PC-3 (cell line): ENCODE results near the gene RAB37. TPM values are rescaled to one million over a fixed set of nuclear protein-coding genes. Genes with fewer than 3 reads are reported as not detected.
A peak's percentile ranks its signal among the peaks of the same experiment; 100 is the strongest.

Source experiments
- ATAC-seq: fragments of 200-7000 bp; cut with Tn5 transposase; 2 replicates; pipeline ENCODE4 v1.9.1; 2020; ENCODE audit warnings: mild to moderate bottlenecking, moderate library complexity
- BruUV-seq: library from RNA; stranded (reverse); fragments of 400-500 nt; replicated peaks from 2 replicates; lab custom pipeline; 2021; lab: Mats Ljungman, UMichigan
- CTCF ChIA-PET: fragments of 300-600 bp; sonication (Branson Sonifier 250); formaldehyde crosslinking; loops from one replicate; lab custom pipeline; 2022; ENCODE audit warnings: antibody characterized with exemption; lab: Charles Lee
- POLR2A ChIA-PET: fragments of 300-600 bp; sonication (Branson Sonifier 250); formaldehyde crosslinking; loops from one replicate; lab custom pipeline; 2022; ENCODE audit warnings: antibody characterized with exemption; ENCODE audit not compliant: unreplicated experiment; lab: Charles Lee
- DNase-seq: peaks from one replicate; pipeline ENCODE4 v3.0.0-alpha.2; 2015
- H2AFZ ChIP-seq: fragments of 300-600 bp; sonication (generic); 2 replicates; pipeline ENCODE4 v1.6.0; 2016; ENCODE audit warnings: antibody characterized with exemption, low read length
- H3F3A ChIP-seq: fragments of 300-600 bp; sonication (generic); one replicate; pipeline ENCODE4 v1.6.0; 2017; ENCODE audit warnings: antibody characterized with exemption, low read length, control low read depth, mild to moderate bottlenecking; ENCODE audit not compliant: unreplicated experiment
- H3K27ac ChIP-seq: fragments of 300-600 bp; sonication (generic); 2 replicates; pipeline ENCODE4 v1.5.1; 2016; ENCODE audit warnings: mild to moderate bottlenecking, low read length
- H3K27me3 ChIP-seq: fragments of 300-600 bp; sonication (generic); 2 replicates; pipeline ENCODE4 v1.6.1; 2016; ENCODE audit warnings: low read length, mixed read lengths
- H3K36me3 ChIP-seq: fragments of 300-600 bp; sonication (generic); 2 replicates; pipeline ENCODE4 v1.6.1; 2016; ENCODE audit warnings: low read depth, mixed run types, low read length, mixed read lengths
- H3K4me1 ChIP-seq: fragments of 300-600 bp; sonication (generic); 2 replicates; pipeline ENCODE4 v1.5.1; 2016; ENCODE audit warnings: low read length; ENCODE audit not compliant: insufficient read depth
- H3K4me2 ChIP-seq: fragments of 300-600 bp; sonication (generic); 2 replicates; pipeline ENCODE4 v1.6.0; 2016; ENCODE audit warnings: low read length
- H3K4me3 ChIP-seq: fragments of 300-600 bp; sonication (generic); 2 replicates; pipeline ENCODE4 v1.5.1; 2016; ENCODE audit warnings: mild to moderate bottlenecking, low read length, mixed read lengths
- H3K79me2 ChIP-seq: fragments of 300-600 bp; sonication (generic); 2 replicates; pipeline ENCODE4 v1.6.1; 2017; ENCODE audit warnings: low read length, mixed read lengths
- H3K9ac ChIP-seq: fragments of 300-600 bp; sonication (generic); 2 replicates; pipeline ENCODE4 v1.6.0; 2016; ENCODE audit warnings: mild to moderate bottlenecking, low read length
- H3K9me2 ChIP-seq: fragments of 300-600 bp; sonication (generic); replicated peaks from 2 replicates; pipeline ENCODE4 v1.6.1; 2016; ENCODE audit warnings: mixed run types, low read length, mixed read lengths
- H3K9me3 ChIP-seq: fragments of 300-600 bp; sonication (generic); 2 replicates; pipeline ENCODE4 v1.6.1; 2016; ENCODE audit warnings: low read length, mixed read lengths
- H4K20me1 ChIP-seq: fragments of 300-600 bp; sonication (generic); 2 replicates; pipeline ENCODE4 v1.6.1; 2016; ENCODE audit warnings: low read length, mixed read lengths
- CTCF ChIP-seq: fragments of 300-600 bp; sonication (generic); conservative IDR thresholded peaks from 2 replicates; pipeline ENCODE4 v1.5.1; 2017; ENCODE audit warnings: antibody characterized with exemption, low read depth, mild to moderate bottlenecking, low read length
- EZH2 ChIP-seq: fragments of 300-600 bp; sonication (generic); IDR thresholded peaks from one replicate; pipeline ENCODE4 v1.6.1; 2017; ENCODE audit warnings: antibody characterized with exemption, mild to moderate bottlenecking, low read length; ENCODE audit not compliant: unreplicated experiment
- EZH2phosphoT487 ChIP-seq: fragments of 300-600 bp; sonication (generic); IDR thresholded peaks from 2 replicates; pipeline ENCODE4 v1.6.1; 2018; ENCODE audit warnings: mild to moderate bottlenecking, antibody characterized with exemption, low read length, borderline replicate concordance
- intact Hi-C: fragments of 100-400 bp; cut with micrococcal nuclease; formaldehyde crosslinking; loops from 2 replicates; pipeline ENCODE4 v1.9.0; 2023
- total RNA-seq: library from RNA; depleted of rRNA; stranded (reverse); fragments of >200 nt; gene quantifications from 2 replicates; pipeline ENCODE4 v1.2.3, GENCODE V29; 2014

Gene RAB37
- total RNA-seq, 1 experiment from 2014 or later = 0.66 TPM

DNA sequence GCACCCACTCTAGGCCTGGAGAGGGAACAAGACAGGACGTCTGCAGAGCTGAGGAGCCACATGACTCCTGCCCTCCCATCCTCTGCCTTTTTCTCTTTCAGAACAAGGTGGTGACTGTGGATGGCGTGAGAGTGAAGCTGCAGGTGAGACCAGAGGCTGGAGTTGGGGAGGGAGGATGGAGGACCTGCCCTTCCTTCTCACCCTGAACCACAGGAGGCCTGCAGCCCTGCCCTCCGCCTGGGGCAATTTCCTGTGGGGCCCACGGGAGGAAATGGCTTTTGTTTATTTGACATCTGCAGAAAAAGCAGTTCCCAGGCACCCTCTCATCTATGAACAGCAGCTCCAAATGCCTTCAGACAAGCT lies 5.1 kb downstream of the RAB37 start:
- intact Hi-C loops = no loop called here
- Histone ChIP-seq H3F3A (no peaks in the 10 kb centered on the region), H3K79me2 (no peaks in the 10 kb centered on the region), H3K9me2 (no peaks in the 10 kb centered on the region), H3K4me3 (no peak overlapping the region), H3K9me3 (no peaks in the 10 kb centered on the region), H3K27me3 (peaks cover 29% of the 10 kb centered on the region), H2AFZ (no peak overlapping the region), H3K9ac (no peak overlapping the region), H3K36me3 (no peaks in the 10 kb centered on the region), H3K4me1 (peaks cover 22% of the 10 kb centered on the region), H3K4me2 (no peak overlapping the region), H3K27ac (no peak overlapping the region), H4K20me1 (no peaks in the 10 kb centered on the region)
- no TSS peak for BruUV-seq
- peak; percentile 52 for DNase-seq
- CTCF ChIA-PET = no interaction called here
- ATAC-seq = peak; percentile 2; the same call in 1 of the 2 replicates
- POLR2A ChIA-PET = interaction anchor here (0.7 kb wide), 1 partner anchor 35 kb away, joined by 6 read pairs; no protein-coding TSS in a partner anchor
- no peak for TF ChIP-seq EZH2
- TF ChIP-seq EZH2phosphoT487 = no peak
- no peak for TF ChIP-seq CTCF

DNA sequence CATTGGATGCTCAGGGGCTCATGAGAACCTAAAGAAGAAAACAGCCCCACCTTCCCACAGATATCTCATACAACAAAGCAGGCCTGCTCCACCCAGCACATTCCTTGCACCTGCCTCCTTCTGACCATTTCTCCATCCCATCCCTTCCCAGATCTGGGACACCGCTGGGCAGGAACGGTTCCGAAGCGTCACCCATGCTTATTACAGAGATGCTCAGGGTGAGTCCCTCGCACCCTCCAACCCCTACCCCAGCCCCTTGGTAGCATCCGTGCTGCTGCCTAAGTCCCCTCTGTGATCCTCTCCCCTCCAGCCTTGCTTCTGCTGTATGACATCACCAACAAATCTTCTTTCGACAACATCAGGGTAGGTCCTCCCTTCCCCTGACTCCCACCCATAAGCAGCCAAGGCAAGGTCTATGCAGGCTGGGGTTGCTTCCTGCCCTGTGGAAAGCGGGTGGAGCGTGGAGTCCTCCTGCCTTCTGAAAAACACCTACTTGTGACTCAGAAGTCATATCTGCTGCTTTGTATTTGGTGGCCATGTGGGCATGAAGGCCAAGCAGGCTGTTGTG lies 6.0 kb downstream of the RAB37 start:
- ChIA-PET CTCF (interaction anchor here (0.5 kb wide), 1 partner anchor 32 kb away, joined by 8 read pairs; no protein-coding TSS in a partner anchor), POLR2A (no interaction called here)
- intact Hi-C loops = no loop called here

More for the DNA sequence above, 6.0 kb downstream of the RAB37 start:
- no peaks in the 10 kb centered on the region for H3K9me2 ChIP-seq
- no peak overlapping the region for H3K4me3 ChIP-seq
- H3K27ac ChIP-seq = no peak overlapping the region
- no peaks in the 10 kb centered on the region for H4K20me1 ChIP-seq
- H3K36me3 ChIP-seq = no peaks in the 10 kb centered on the region
- DNase-seq (no peak), ATAC-seq (no peak)
- no peaks in the 10 kb centered on the region for H3F3A ChIP-seq
- no peak overlapping the region for H3K9ac ChIP-seq
- H3K9me3 ChIP-seq = no peaks in the 10 kb centered on the region
- peaks cover 21% of the 10 kb centered on the region for H3K4me1 ChIP-seq
- no peak overlapping the region for H3K4me2 ChIP-seq
- H3K27me3 ChIP-seq = peaks cover 20% of the 10 kb centered on the region
- no peaks in the 10 kb centered on the region for H3K79me2 ChIP-seq
- no peak overlapping the region for H2AFZ ChIP-seq
- BruUV-seq = no TSS peak
- no peak for TF ChIP-seq CTCF
- no peak for TF ChIP-seq EZH2
- TF ChIP-seq EZH2phosphoT487 = no peak
